ENCODE results near the gene FSHR.

DNA sequence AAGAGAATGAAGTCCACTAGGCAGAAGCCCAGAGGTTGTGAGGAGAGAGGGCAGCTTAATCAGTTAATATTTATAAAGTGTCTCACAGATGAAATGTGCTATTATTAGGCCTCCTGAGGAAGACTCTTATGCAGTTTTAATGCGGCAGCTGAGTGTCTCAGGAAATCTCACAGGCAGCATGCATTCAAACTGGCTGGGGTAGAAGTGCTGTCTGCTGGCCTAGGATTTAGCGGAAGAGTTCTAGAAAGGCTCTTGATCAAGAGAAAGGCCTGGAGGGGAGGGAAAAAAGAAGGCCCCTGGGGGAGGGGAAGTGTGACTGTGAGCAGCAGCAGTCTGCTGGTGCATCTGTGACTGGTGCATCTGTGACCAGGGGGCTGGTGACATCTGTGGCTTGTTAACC, 133.0 kb downstream of the FSHR start:
- TF ChIP-seq POLR2AphosphoS5 (IDR thresholded peaks at IDR 0.05; ENCODE audit: insufficient read depth in 1 of 2, low read depth in 1 of 2) (no peak), CTCF (IDR thresholded peaks at IDR 0.05) (no peak), POLR2A (IDR thresholded peaks at IDR 0.05) (no peak)
